HG02610 (cell line): Measurements from ENCODE around the gene ANKRD24.
"Not testable (repeated sequence)": the region's sequence is repeated elsewhere in the genome, so short reads cannot be mapped to it uniquely, and the experiment has no call there.

Source experiments
- ATAC-seq: cut with Tn5 transposase; IDR thresholded peaks from one replicate; pipeline ENCODE4 v1.9.1; 2021; ENCODE audit warnings: mild to moderate bottlenecking, moderate library complexity; ENCODE audit not compliant: unreplicated experiment

Gene ANKRD24

GRCh38 chr19:4229179-4229931 lies 46.9 kb downstream of the ANKRD24 start, which contains the start of gene EBI3:
Gene EBI3, plus strand, starts transcription at chr19:4229523. Its CDS starts 28 bp downstream, at chr19:4229551.
- ATAC-seq, result peak; percentile 67

GRCh38 chr19:4230237-4230636 lies 47.7 kb downstream of the ANKRD24 start:
- not testable (repeated sequence) for ATAC-seq

GRCh38 chr19:4231521-4231920 lies 49.0 kb downstream of the ANKRD24 start:
- ATAC-seq, result not testable (repeated sequence)

GRCh38 chr19:4232139-4232538 lies 49.6 kb downstream of the ANKRD24 start:
- ATAC-seq, result not testable (repeated sequence)

- ATAC-seq, result no peak
These were observed 50.3 kb downstream of the ANKRD24 start for GRCh38 chr19:4232614-4233281.

- ATAC-seq, result no peak
These were observed 50.9 kb downstream of the ANKRD24 start for GRCh38 chr19:4233282-4233853.

GRCh38 chr19:4234142-4234861 lies 51.8 kb downstream of the ANKRD24 start:
- ATAC-seq, result no peak

GRCh38 chr19:4234862-4235201 lies 52.3 kb downstream of the ANKRD24 start:
- ATAC-seq, result no peak

GRCh38 chr19:4237510-4237909 lies 55.0 kb downstream of the ANKRD24 start:
- not testable (repeated sequence) for ATAC-seq

GRCh38 chr19:4238831-4239230 lies 56.3 kb downstream of the ANKRD24 start:
- ATAC-seq, result no peak

GRCh38 chr19:4241824-4242430 lies 59.4 kb downstream of the ANKRD24 start:
- no peak for ATAC-seq

GRCh38 chr19:4245938-4246337 lies 63.4 kb downstream of the ANKRD24 start:
- not testable (repeated sequence) for ATAC-seq

- peak; percentile 89 for ATAC-seq
These were observed 64.5 kb downstream of the ANKRD24 start, which contains the start of gene YJU2 for GRCh38 chr19:4246767-4247593. Gene YJU2, plus strand, starts transcription at chr19:4247080. Its CDS starts 67 bp downstream, at chr19:4247147.

GRCh38 chr19:4256563-4256962 lies 74.1 kb downstream of the ANKRD24 start:
- no peak for ATAC-seq

- no peak for ATAC-seq
These were observed 74.5 kb downstream of the ANKRD24 start for GRCh38 chr19:4257025-4257424.

- no peak for ATAC-seq
These were observed 75.7 kb downstream of the ANKRD24 start for GRCh38 chr19:4258181-4258580.

- no peak for ATAC-seq
These were observed 78.2 kb downstream of the ANKRD24 start for GRCh38 chr19:4260613-4261191.

GRCh38 chr19:4264812-4265211 lies 82.3 kb downstream of the ANKRD24 start:
- no peak for ATAC-seq

- ATAC-seq, result no peak
These were observed 83.9 kb downstream of the ANKRD24 start for GRCh38 chr19:4266253-4267000.
